Left ventricle myocardium superior (tissue), 1 donor: ENCODE results near the gene FDPS. TPM values are rescaled to one million over a fixed set of nuclear protein-coding genes. Genes with fewer than 3 reads are reported as not detected.

ENCODE experiments used
- ATAC-seq: fragments of 200-7000 bp; cut with Tn5 transposase; one replicate; pipeline ENCODE4 v1.9.1; 2020; ENCODE audit warnings: mild to moderate bottlenecking, moderate library complexity
- DNase-seq: peaks from one replicate; pipeline ENCODE4 v3.0.0-alpha.2; 2020
- intact Hi-C: fragments of 100-400 bp; cut with micrococcal nuclease; formaldehyde crosslinking; loops from one replicate; pipeline ENCODE4 v1.11.0; 2022
- long read RNA-seq: library from polyadenylated mRNA; unstranded; transcript quantifications from one replicate; pipeline ENCODE4 v2.0.0, GENCODE V29; 2021
- total RNA-seq: library from RNA; stranded (reverse); fragmentation: NEBNext Ultra II Directional; extraction: Animal tissue kit (Norgen Biotek cat#: 25700); gene quantifications from one replicate; pipeline ENCODE4 v1.2.1, GENCODE V29; 2021
- donor health status: DM: no; HTN: yes; CAD: no; lungs with severe emphysema.

The FDPS gene
- 78.4 TPM for total RNA-seq
- long read RNA-seq, transcript FDPS-206 (10 exons, 1,178 nt), result major isoform, 35 of 97 reads
- long read RNA-seq, transcript FDPS-203 (10 exons, 1,256 nt), result minor isoform, 28 of 97 reads
- long read RNA-seq, transcript FDPS-202 (11 exons, 1,431 nt), result minor isoform, 10 of 97 reads
- long read RNA-seq, partial matches to known transcripts, result 15 of 97 reads
- long read RNA-seq, other reads (novel, unspliced or antisense), result 8 of 97 reads

DNA sequence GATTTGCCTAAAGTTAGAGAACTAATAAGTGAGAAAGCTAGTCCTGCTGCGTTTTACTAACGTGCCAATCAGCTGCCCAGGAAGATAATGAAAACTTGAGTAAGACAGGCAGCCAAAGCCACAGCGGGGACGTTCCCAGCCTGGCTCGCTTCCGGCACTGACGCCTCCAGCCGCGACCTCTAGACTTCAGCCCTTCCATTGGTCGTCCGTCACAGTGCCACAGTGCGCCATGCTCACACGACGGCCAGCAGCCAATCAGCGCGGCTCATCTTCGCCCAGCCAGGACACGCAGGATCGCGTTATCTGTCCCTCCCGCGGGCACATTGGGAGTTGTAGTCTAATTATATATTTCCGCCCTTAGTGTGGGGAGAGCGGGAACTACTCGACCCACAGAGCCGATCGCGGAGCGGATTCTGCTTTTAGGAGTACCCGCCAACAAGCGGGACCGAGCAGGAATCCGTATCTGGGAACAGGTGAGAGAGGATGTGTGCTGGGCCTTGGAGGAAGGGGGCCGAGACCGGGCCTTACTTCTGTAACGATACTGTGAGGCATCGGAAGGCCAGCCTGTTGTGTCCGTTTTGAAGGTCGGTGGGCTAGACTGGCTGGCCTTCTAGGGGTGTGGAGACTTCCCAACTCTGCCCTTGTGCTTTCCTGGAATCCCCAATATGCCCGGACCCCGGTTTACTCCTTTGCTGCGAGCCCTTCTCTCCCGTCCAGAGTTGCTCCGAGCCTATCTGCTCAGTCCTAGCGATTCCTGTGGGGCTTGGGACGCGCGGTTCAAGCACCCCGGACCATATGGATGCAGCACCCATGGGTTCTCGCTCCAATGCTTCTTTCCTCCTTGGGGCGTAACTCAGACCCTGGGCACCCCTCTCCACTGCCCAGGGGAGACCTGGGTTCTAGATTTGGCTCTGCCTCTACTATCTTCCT, at the start of gene FDPS:
FDPS (plus strand) TSS at position 374 of the 930 bp plus-strand sequence. CDS start 924 bp downstream, outside the sequence.
- intact Hi-C loops, result no loop called here
- peak; percentile 99 for ATAC-seq
- peak; percentile 99 for DNase-seq

DNA sequence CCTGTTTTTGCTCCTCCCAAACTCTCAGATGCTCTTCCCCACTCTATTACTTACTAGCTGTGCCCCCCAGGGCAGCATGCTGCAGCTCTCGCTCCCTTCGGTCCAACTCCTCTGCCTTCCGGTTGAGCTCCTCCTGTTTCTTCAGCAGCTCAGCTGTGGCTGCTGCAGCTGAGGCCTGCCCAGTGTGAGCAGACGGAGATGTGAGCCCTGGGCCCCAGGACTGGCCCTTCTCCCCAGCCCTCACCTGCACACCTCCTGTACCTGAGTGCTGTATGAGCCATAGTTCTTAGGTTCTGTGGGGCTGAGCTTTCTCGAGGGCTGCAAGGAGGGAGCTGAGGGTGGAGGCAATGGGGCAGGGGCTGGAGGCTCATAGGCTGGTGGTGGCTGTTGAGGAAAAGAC, 48.4 kb upstream of the FDPS start:
- ATAC-seq (no peak), DNase-seq (no peak)
- intact Hi-C loops, result no loop called here

DNA sequence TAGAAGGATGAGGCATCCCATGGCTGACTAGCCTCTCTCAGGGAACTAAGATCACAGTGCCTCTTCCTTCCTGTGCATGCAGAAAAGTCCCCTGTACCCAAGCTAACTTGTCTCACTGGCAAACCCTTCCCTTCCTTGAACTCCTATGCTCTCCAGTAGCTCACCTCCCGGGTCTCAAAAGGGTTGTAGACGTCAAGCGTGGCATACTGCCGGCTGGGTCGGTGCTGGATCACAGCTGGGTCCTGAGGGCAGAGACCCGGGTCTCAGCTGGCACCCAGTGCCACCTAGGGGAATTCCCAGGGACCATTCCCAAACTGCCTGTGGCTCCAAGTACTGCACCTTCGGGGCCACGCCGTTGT, 47.2 kb upstream of the FDPS start:
- DNase-seq, result no peak
- ATAC-seq, result no peak
- intact Hi-C loops, result no loop called here

DNA sequence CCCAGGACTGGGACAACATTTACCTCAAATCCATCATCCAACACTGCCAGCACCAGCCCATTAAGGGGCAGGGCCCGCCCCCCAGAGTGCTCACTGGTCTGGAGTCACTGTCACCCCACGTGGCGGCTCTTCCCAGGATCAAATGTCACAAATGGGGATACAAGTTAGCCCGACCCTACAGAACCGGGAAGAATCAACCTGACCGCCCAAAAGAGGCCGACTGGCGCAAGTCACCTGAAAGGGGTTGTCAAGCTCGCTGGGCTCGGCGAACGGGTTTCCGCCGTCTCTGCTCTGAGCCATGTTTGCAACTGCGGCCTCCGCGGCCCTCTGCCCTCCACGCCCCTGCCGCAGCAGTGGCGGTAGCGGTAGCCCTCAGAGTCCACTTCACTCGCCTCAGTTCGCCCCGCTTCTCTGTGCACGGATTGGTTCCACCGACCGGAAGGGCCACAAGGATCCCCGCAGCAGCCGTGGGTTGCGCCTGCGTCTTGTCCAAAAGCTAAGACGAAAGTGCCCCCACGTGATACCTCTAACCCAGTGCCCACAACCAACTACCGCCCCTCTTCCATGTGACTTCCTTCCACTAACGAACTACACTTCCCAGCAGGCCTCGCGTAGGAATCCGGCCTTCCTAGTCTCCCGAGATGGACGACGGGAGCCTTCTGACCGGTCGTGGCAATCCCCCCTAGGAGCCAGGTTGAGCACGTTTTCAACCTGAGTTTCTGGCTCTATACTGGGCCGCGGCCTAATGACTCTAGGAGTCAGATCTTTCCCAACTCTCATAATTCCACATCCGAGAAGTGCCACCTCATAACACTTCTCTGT, 46.6 kb upstream of the FDPS start, which contains the start of gene SCAMP3:
SCAMP3 (minus strand) TSS at position 509 of the 822 bp plus-strand sequence; CDS start at position 300, 209 bp downstream.
- ATAC-seq (peak; percentile 97), DNase-seq (peak; percentile 94)
- intact Hi-C loops, result no loop called here

DNA sequence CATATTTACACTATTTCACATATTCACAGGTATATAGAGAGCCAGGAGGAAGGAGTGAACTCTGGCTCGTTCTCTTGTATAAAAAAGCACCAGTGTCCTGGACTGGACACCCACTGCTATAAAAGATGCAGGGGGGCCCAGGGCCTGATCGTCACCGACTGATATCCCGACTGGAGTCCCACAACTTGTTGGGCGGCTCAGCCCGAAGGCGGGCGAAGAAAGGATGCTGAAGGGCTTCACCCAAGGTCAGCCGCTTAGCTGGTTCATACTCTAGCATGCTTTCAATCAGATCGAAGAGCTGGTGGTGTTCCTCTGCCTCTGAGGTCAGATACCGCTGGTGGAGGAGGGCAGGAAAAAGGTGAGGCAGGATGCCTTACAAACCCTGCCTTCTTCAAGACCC, 45.6 kb upstream of the FDPS start:
- ATAC-seq (no peak), DNase-seq (no peak)
- intact Hi-C loops, result no loop called here

DNA sequence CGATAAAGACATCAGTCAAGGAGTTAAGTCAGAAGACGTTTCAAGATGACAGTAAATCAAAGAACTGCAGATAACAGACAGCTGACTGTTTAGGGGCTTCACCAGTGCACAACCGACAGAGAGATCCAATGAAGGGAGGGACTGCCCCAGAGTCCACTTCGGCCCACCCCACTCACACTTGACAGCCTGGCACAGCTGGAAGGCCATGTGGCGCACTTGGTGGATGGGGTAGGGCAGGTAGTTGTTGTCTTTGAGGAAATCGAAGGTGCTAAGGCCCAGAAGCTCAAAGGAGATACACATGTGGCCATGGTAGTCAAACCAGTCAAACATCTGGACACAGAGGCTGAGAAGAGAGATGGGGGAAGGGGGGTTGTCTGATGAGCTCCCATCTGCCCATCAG, 42.1 kb upstream of the FDPS start:
- intact Hi-C loops, result no loop called here
- DNase-seq (no peak), ATAC-seq (no peak)

DNA sequence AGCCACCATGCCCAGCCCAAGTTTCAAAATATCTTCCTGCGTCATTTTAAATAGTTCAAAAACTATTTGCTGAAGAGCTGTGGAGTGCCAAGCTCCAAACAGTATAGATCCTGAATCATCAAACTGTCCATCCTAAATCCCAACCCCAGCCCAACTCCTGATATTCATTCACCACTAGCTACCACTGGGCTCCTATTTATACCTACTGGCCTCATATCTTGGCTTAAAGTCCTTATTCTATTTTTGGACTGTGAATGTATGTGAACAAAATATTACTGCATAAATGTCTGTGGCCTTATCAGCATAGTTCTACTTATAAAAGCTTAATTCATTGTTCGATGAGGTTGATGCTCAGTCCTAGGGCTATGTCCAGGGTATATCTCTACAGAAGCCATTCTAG, 41.3 kb upstream of the FDPS start:
- intact Hi-C loops, result no loop called here
- DNase-seq, result no peak
- ATAC-seq, result peak; percentile 52

DNA sequence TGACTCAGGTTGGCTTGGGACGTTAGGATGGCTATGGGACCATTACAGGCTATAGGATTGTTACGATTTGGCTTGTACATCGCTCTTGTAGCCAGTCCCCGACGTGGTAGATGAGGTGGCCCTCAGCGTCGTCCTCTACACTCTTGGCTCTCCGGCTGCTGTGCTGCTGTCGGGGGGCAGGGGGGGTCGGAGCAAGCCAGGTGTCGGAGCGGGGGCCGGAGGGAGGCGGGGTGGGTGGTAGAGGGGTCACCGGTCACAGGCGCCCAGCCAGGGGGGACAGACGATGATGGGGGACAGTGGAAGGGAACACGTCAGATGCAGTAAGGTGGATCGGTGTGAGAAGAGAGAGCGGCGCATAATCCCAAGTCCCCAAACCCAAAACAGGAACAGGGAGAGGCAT, 40.0 kb upstream of the FDPS start:
- intact Hi-C loops, result no loop called here
- DNase-seq (no peak), ATAC-seq (no peak)

DNA sequence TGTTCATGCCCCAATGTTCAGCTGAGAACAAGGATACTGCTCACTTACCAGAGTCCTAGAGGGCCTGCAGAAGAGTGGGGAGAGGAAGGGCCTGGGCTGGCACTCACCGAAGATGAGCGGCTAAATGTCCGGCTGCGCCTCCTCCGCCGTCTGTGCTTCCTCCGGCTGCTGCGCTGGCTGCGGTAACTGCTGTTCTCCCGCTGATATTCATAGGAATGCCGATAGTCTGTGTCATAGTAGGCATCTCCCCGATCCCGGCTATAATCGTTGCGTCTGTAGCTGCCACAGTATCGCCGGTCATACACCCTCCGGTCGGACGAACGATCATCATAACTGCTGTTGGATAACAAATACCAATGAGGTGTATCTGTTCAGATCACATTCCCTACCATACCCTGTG, 39.3 kb upstream of the FDPS start:
- ATAC-seq (no peak), DNase-seq (no peak)
- intact Hi-C loops, result no loop called here

DNA sequence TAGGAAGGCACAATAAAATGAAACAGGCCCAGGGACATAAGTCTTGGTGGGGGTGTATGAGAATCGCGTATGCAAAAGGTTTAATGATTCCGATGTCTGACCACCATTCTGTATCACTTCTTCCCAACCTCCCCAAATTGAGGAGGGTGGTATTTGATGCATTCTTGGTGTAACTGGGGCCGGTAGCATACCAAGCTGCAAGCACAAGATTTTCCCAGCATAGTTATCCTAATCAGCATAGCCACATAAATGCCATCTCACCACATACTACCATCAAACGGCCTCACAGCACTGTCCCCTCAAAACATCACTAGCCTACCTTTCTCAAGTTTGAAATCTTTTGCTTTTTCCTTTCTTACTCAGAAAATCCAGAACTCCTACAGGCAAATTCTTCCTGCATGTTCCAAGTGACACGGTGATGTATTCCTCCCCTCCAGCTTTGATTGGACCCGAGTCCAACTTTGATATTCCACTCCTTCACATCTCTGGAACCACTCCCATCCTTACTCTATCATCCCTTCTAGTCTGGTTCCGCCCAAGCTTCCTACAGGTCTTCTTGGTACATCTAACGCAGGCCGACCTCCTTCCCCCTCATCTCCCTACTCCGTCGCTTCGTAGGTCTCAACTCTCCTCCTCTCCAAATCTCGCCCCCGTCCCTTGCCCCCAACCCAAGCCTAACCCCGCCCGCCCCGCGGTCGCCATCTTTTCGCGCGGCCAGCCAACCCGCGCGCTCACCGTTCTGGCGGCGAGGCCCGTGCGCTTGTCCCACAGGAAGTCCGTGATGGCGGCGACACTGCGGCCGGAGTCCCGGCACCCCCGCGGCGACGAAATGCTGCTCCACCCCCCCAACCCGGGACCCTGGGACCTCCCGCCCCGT, 36.0 kb upstream of the FDPS start:
- ATAC-seq (peak; percentile 45), DNase-seq (no peak)
- intact Hi-C loops, result loop anchor here (10.0 kb wide), 1 partner anchor 52 kb away; the partner anchor contains the start of gene RUSC1

DNA sequence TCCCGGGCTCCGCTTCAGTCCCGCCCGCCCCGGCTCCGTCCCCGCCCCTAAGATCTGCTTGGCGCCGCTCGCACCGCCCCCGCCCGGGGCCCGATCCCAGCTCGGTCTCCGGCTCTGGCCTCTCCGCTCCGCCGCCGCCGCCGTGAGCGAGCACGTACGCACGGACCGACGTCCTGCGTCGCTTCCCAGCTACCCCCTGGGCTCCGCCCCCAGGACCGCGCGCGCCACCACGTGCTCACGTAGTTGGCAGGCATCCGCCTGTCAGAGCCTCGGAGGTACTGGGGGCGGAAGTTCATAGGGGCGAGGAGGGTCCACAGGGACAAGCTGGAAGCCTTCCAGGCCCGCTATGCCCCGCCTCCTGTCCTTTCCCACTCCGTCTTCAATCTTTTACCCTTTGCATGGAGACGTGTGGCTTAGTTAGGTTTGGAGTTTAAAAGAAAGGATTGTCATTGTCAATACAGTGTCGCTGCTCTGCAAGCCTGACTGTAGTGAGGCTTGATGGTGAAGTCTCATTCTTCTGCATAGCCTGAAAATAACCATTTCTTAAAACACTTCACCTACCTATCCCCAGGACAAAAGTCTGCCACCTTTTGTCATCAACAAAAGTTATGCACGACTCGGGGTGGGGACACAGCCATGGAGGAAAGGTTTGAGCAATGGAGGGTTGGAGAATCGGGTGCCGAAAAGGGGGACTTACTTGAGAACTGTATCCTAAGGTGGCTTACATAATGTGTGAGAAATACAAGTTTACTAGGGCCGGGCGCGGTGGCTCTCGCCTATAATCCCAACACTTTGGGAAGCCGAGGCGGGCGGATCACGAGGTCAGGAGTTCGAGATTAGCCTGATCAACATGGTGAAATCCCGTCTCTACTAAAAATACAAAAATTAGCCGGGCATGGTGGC, 35.1 kb upstream of the FDPS start, which contains the start of gene CLK2:
CLK2 (minus strand) TSS at position 162 of the 903 bp plus-strand sequence. CDS start 2,527 bp downstream, outside the sequence.
- peak; percentile 90 for ATAC-seq
- intact Hi-C loops, result loop anchor here (10.0 kb wide), 1 partner anchor 51 kb away; the partner anchor contains the start of gene RUSC1
- DNase-seq, result peak; percentile 98

DNA sequence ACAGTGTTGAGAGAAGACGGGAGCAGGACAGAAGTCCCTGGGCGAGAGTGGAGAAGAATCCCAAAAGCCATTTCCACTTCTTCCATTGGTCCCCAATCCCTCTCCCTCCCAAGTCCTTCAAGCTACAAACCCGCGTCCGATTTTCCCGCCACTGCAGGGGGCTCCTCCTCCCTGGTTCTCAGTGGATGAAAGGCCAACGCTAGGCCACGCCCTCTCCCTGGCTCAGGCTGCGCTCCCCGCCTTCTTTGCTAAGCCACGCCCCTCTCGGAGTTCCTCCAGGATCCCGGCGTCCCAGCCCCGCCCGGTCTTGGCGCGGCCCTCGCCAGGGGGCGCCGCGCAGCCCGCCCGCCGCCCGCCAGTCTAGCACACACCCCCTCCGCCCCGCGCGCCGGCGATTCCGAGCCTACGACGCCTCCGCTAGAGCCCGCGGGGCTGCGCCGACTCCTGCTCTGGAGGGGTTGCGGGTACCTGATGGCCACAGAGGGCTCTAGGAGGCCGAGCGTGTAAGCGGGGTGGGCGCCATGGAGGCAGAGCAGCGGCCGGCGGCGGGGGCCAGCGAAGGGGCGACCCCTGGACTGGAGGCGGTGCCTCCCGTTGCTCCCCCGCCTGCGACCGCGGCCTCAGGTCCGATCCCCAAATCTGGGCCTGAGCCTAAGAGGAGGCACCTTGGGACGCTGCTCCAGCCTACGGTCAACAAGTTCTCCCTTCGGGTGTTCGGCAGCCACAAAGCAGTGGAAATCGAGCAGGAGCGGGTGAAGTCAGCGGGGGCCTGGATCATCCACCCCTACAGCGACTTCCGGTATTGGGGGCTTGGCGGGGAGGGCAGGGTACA, 31.4 kb upstream of the FDPS start, which contains the start of gene HCN3:
HCN3 (plus strand) TSS at position 394 of the 832 bp plus-strand sequence; CDS start at position 522, 128 bp downstream.
- intact Hi-C loops, result loop anchor here (10.0 kb wide), 1 partner anchor 48 kb away; the partner anchor contains the start of gene RUSC1
- DNase-seq (peak; percentile 99), ATAC-seq (peak; percentile 86)

DNA sequence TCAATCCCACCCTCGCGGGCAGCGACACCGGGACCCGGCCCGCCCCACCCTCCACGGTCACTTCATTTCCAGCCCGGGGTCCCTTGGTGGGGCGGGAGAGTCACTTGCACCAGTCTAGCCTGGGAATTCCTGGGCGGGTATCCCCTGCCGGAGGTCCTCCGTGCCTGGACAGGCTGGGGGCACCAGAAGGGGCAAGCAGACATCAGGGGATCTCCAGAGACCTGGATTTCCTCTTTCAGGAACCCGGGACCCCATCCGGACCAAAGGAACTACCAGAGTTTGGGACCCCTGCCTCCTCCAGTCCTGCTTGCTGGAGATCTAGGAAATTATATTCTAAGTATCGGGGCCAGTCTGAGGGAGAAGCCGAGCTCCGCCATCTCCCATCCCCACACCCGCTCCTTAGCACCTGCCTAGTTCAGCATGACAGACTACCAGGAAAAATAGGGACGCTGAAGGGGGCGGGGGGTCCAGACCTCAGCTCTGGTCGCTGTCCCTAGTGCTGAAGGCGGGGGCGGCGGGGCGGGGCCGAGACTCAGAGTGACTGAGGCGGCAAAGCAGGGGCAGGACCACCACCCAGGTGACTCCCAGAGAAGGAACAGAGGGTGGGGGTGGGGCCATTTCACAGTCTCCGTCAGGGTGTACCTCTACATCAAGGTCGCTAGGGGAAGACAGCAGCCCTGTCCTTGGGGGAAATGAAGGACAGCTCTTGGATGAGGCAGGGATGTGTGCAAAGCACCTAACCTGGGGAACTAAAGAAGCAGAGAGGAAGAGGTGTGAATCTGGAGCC, 30.6 kb upstream of the FDPS start:
- intact Hi-C loops, result loop anchor here (10.0 kb wide), 1 partner anchor 47 kb away; the partner anchor contains the start of gene RUSC1
- peak; percentile 11 for ATAC-seq
- peak; percentile 69 for DNase-seq

DNA sequence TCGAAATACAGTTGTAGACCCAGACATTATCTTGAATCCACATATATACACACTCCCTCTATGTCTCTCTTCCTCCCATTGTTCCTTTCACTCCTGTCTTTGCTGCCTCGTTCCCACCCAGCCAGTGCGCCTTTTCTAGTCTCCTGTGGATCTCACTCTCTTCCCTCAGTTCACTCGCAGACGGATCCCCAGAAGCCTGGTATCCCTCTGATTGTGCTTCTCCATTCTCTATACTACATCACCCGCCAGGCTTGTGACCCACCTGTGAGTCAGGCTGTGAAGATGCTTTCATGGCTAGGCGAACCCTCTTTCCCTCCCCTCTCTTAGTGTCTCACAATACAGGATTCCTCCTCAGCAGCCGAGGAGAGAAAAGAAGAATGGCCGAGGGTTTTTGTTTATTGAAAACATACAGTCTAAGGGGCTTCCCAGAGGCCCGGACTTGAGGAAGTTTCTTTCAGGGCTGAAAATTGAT, 29.9 kb upstream of the FDPS start:
- no peak for ATAC-seq
- intact Hi-C loops, result loop anchor here (10.0 kb wide), 1 partner anchor 46 kb away; the partner anchor contains the start of gene RUSC1
- no peak for DNase-seq

DNA sequence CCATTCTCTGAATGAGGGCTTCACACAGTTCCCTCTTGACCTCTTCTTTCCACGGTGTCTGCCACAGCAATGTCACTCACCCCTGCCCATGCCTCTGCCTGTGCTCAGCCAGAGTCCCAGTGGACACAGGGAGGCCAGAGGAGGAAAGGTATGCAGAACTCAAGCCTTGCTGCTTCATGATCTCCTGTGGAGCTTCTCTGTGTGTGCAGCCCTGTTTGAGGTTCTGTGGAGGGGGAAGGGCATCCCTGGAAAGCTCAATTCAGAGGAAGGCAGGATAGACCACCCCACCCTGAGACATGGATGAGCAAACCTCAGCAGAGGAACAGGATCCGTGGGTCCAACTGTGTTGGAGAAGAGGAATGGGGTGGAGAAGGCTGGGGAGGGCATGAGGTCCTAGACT, 29.4 kb upstream of the FDPS start:
- ATAC-seq, result no peak
- no peak for DNase-seq
- intact Hi-C loops, result loop anchor here (10.0 kb wide), 1 partner anchor 46 kb away; the partner anchor contains the start of gene RUSC1
